PC-9 (cell line): Measurements from ENCODE around the gene CD44. TPM values are rescaled to one million over a fixed set of nuclear protein-coding genes. Genes with fewer than 3 reads are reported as not detected.

Experiments
- BruUV-seq: library from RNA; stranded (reverse); fragments of 400-500 nt; replicated peaks from 2 replicates; lab custom pipeline; 2021; lab: Mats Ljungman, UMichigan
- CTCF ChIA-PET: fragments of 300-600 bp; sonication (Branson Sonifier 250); formaldehyde crosslinking; loops from one replicate; lab custom pipeline; 2022; ENCODE audit warnings: antibody characterized with exemption; lab: Charles Lee
- POLR2A ChIA-PET: fragments of 300-600 bp; sonication (Branson Sonifier 250); formaldehyde crosslinking; loops from one replicate; lab custom pipeline; 2022; ENCODE audit warnings: antibody characterized with exemption; ENCODE audit not compliant: unreplicated experiment; lab: Charles Lee
- DNase-seq, 2 experiments: peaks; one replicate each; pipeline versions ENCODE4 v3.0.0 to v3.0.0-alpha.2; 2015 to 2022; ENCODE audit warnings: mixed read lengths in 1 of 2
- H2AFZ ChIP-seq: fragments of 200-600 bp; sonication (generic); 2 replicates; pipeline ENCODE4 v1.8.1; 2017; ENCODE audit warnings: antibody characterized with exemption
- H3F3A ChIP-seq: fragments of 200-600 bp; sonication (generic); 2 replicates; pipeline ENCODE4 v1.8.1; 2017; ENCODE audit warnings: antibody characterized with exemption, mild to moderate bottlenecking, low read depth; ENCODE audit not compliant: insufficient read depth
- H3K27ac ChIP-seq: fragments of 200-600 bp; sonication (generic); 2 replicates; pipeline ENCODE4 v1.6.1; 2016; ENCODE audit warnings: mixed run types
- H3K27me3 ChIP-seq: fragments of 200-600 bp; sonication (generic); 2 replicates; pipeline ENCODE4 v1.6.1; 2016; ENCODE audit warnings: low read depth, mixed run types; ENCODE audit not compliant: insufficient read depth
- H3K36me3 ChIP-seq: fragments of 200-600 bp; sonication (generic); 2 replicates; pipeline ENCODE4 v1.6.1; 2016; ENCODE audit warnings: low read depth, mixed run types
- H3K4me1 ChIP-seq: fragments of 200-600 bp; sonication (generic); replicated peaks from 2 replicates; pipeline ENCODE4 v1.6.1; 2016; ENCODE audit warnings: mixed run types; ENCODE audit not compliant: insufficient read depth
- H3K4me2 ChIP-seq: fragments of 200-600 bp; sonication (generic); 2 replicates; pipeline ENCODE4 v1.6.1; 2017; ENCODE audit warnings: mixed run types
- H3K4me3 ChIP-seq: fragments of 200-600 bp; sonication (generic); 2 replicates; pipeline ENCODE4 v1.6.1; 2016; ENCODE audit warnings: mixed run types
- H3K79me2 ChIP-seq: fragments of 200-600 bp; sonication (generic); 2 replicates; pipeline ENCODE4 v1.6.1; 2017; ENCODE audit warnings: low read depth, mixed run types
- H3K9me2 ChIP-seq: fragments of 200-600 bp; sonication (generic); 2 replicates; pipeline ENCODE4 v1.8.1; 2017; ENCODE audit warnings: mild to moderate bottlenecking; ENCODE audit not compliant: insufficient read depth
- H3K9me3 ChIP-seq: fragments of 200-600 bp; sonication (generic); 2 replicates; pipeline ENCODE4 v1.8.1; 2016; ENCODE audit warnings: low read depth; ENCODE audit not compliant: insufficient read depth
- H4K20me1 ChIP-seq: fragments of 200-600 bp; sonication (generic); 2 replicates; pipeline ENCODE4 v1.8.1; 2017; ENCODE audit not compliant: insufficient read depth
- EZH2 ChIP-seq: fragments of 200-600 bp; sonication (generic); IDR thresholded peaks from 2 replicates; pipeline ENCODE4 v1.8.0; 2017; ENCODE audit warnings: antibody characterized with exemption, low read depth
- intact Hi-C: fragments of 100-400 bp; cut with micrococcal nuclease; formaldehyde crosslinking; loops from one replicate; pipeline ENCODE4 v1.10.0; 2022; ENCODE audit not compliant: unreplicated experiment
- total RNA-seq: library from RNA; stranded (reverse); gene quantifications from 2 replicates; pipeline ENCODE4 v1.2.3, GENCODE V29; 2021
- TF ChIP-seq, protein P1 (sequence below): fragments of 200-600 bp; sonication (generic); conservative IDR thresholded peaks from 2 replicates; pipeline ENCODE4 v1.6.1; 2017; ENCODE audit warnings: mixed run types, antibody characterized with exemption, mild to moderate bottlenecking, moderate library complexity

CD44 gene
- total RNA-seq, 1 experiment from 2014 or later = 775 TPM

DNA sequence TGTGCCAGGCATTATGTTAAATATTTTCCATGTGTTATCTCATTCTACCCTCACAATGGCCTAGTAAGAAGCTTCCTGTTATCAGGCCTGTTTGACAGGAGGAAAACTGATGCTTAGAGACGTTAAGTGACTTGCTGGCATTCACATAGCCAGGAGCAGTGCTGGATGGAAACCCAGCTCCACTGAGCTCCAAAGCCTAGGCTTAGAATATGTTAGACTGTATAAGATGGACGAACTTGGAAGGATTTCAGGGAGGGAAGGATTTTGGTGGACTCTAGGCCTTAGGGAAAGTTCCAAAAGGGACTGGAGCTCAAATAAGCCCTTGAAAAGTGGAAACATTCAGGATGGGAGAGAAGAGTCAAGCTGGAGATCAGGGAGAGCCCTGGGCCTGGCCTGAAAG is 2.1 kb downstream of the CD44 start:
- no peak for DNase-seq
- H3F3A ChIP-seq = peaks cover 61% of the 10 kb centered on the region
- no peak for TF ChIP-seq EZH2
- TF ChIP-seq, protein P1, sequence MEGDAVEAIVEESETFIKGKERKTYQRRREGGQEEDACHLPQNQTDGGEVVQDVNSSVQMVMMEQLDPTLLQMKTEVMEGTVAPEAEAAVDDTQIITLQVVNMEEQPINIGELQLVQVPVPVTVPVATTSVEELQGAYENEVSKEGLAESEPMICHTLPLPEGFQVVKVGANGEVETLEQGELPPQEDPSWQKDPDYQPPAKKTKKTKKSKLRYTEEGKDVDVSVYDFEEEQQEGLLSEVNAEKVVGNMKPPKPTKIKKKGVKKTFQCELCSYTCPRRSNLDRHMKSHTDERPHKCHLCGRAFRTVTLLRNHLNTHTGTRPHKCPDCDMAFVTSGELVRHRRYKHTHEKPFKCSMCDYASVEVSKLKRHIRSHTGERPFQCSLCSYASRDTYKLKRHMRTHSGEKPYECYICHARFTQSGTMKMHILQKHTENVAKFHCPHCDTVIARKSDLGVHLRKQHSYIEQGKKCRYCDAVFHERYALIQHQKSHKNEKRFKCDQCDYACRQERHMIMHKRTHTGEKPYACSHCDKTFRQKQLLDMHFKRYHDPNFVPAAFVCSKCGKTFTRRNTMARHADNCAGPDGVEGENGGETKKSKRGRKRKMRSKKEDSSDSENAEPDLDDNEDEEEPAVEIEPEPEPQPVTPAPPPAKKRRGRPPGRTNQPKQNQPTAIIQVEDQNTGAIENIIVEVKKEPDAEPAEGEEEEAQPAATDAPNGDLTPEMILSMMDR = no peak
- H3K27me3 ChIP-seq = no peaks in the 10 kb centered on the region
- no peaks in the 10 kb centered on the region for H3K9me2 ChIP-seq
- no TSS peak for BruUV-seq
- H3K4me2 ChIP-seq = peak overlapping the region; percentile 97
- peak overlapping the region; percentile 91 for H3K27ac ChIP-seq
- H3K9me3 ChIP-seq = no peaks in the 10 kb centered on the region
- peaks cover 20% of the 10 kb centered on the region for H4K20me1 ChIP-seq
- peaks cover 34% of the 10 kb centered on the region for H3K36me3 ChIP-seq
- ChIA-PET CTCF (interaction anchor here (0.6 kb wide), 1 partner anchor 99 kb away, joined by 3 read pairs; no protein-coding TSS in a partner anchor), POLR2A (interaction anchor here (0.6 to 1.6 kb wide), 5 partner anchors 29 to 132 kb away, joined by 4 to 24 read pairs (median 9); no protein-coding TSS in a partner anchor)
- no peak overlapping the region for H2AFZ ChIP-seq
- H3K4me3 ChIP-seq = peak overlapping the region; percentile 70
- peaks cover 89% of the 10 kb centered on the region for H3K79me2 ChIP-seq
- H3K4me1 ChIP-seq = peaks cover 70% of the 10 kb centered on the region
- intact Hi-C loops = loop anchor here (5.0 to 10.0 kb wide), 3 partner anchors 74 to 224 kb away; no protein-coding TSS in a partner anchor

DNA sequence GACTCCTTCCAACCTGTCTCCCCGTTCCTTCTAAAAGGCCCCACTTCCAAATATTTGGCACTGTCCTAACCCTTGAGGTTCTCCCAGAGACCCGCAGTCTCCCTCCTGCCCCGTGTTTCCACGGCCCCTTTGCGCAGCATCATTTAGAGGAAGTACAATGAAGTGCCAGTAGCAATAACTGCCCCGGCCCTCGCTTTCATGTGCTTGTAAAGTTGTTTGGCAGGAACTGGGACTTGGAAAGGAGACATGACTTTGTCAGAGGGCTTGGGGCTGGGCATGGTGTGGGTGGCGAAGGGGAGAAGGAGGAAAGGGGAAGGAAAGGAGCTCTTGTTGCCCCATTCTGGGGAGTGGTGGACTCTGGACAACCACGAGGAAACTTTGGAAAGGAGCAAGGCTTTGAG is 2.6 kb downstream of the CD44 start:
- peaks cover 39% of the 10 kb centered on the region for H3K36me3 ChIP-seq
- no peaks in the 10 kb centered on the region for H3K9me2 ChIP-seq
- DNase-seq = peak; percentile 32 to 58
- peaks cover 66% of the 10 kb centered on the region for H3F3A ChIP-seq
- 0 out of 2 replicates have a peak, but pooled peaks cover 3% of the 10 kb centered on the region for H3K9me3 ChIP-seq
- ChIA-PET POLR2A (interaction anchor here (0.6 to 1.5 kb wide), 4 partner anchors 25 to 132 kb away, joined by 3 to 10 read pairs (median 4); no protein-coding TSS in a partner anchor), CTCF (interaction anchor here (0.6 to 0.7 kb wide), 2 partner anchors 100 to 206 kb away, joined by 3 read pairs; no protein-coding TSS in a partner anchor)
- no TSS peak for BruUV-seq
- no peaks in the 10 kb centered on the region for H3K27me3 ChIP-seq
- H3K4me3 ChIP-seq = peak overlapping the region; percentile 70
- H2AFZ ChIP-seq = no peak overlapping the region
- peaks cover 94% of the 10 kb centered on the region for H3K79me2 ChIP-seq
- H3K4me1 ChIP-seq = peaks cover 75% of the 10 kb centered on the region
- TF ChIP-seq, protein P1 = no peak
- no peak for TF ChIP-seq EZH2
- peaks cover 24% of the 10 kb centered on the region for H4K20me1 ChIP-seq
- H3K27ac ChIP-seq = peak overlapping the region; percentile 91
- H3K4me2 ChIP-seq = peak overlapping the region; percentile 97
- intact Hi-C loops = loop anchor here (5.0 to 10.0 kb wide), 3 partner anchors 73 to 223 kb away; no protein-coding TSS in a partner anchor

DNA sequence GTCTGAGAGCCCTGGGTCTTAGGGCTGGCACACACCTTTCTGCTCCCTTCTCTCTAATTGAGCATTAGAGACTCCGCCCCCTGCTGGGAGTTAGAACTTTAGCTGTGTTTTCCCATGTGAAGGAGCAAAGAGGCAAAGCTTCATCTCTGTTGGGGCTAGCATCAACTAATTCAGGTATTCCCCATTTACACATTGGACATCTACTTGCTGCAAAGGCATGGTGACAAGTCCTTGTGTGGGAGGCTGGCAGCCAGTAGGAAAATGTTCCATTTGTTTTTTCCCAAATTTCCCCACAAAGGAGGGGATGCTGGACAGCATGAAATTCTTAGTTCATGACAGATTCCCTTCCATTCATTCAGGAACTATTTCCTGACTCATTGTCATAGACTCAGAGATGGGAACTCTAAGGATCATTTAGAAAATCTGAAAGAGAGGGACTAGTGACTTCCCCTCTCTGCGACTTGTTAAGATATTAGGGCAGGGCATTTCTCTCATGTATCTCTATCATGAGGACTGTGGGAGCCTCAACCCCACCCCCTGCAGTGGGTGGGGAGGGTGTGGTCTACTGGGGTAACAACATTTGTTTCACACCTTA is 3.6 kb downstream of the CD44 start:
- no peaks in the 10 kb centered on the region for H3K27me3 ChIP-seq
- no peaks in the 10 kb centered on the region for H3K9me2 ChIP-seq
- H3F3A ChIP-seq = peaks cover 75% of the 10 kb centered on the region
- H2AFZ ChIP-seq = no peak overlapping the region
- peak overlapping the region; percentile 97 for H3K4me2 ChIP-seq
- H3K27ac ChIP-seq = peak overlapping the region; percentile 91
- no peak for TF ChIP-seq EZH2
- TF ChIP-seq, protein P1 = peak; percentile 50
- H3K36me3 ChIP-seq = peaks cover 49% of the 10 kb centered on the region
- H3K4me1 ChIP-seq = peaks cover 82% of the 10 kb centered on the region
- peaks cover 29% of the 10 kb centered on the region for H4K20me1 ChIP-seq
- H3K9me3 ChIP-seq = 0 out of 2 replicates have a peak, but pooled peaks cover 3% of the 10 kb centered on the region
- peak; percentile 34 to 78 for DNase-seq
- ChIA-PET POLR2A (interaction anchor here (0.7 kb wide), 1 partner anchor 27 kb away, joined by 4 read pairs; no protein-coding TSS in a partner anchor), CTCF (interaction anchor here (0.6 kb wide), 1 partner anchor 20 kb away, joined by 4 read pairs; no protein-coding TSS in a partner anchor)
- H3K79me2 ChIP-seq = peaks cover 100% of the 10 kb centered on the region
- H3K4me3 ChIP-seq = peak overlapping the region; percentile 70
- BruUV-seq = no TSS peak
- intact Hi-C loops = loop anchor here (1.0 to 10.0 kb wide), 4 partner anchors 60 to 222 kb away; no protein-coding TSS in a partner anchor
